ENCODE measurements around the gene EPX.

EPX gene

GRCh38 chr17:58153046-58153445 is 39.5 kb upstream of the EPX start:
- no peak for TF ChIP-seq CTCF (IDR thresholded peaks at IDR 0.05; ENCODE audit: low read depth, low read length, missing control alignments)
- no peak overlapping the region for H3K4me3 ChIP-seq (ENCODE audit: low read depth, low read length)
- in situ Hi-C loops (cut with HindIII; ENCODE audit: low pct_ligation_motif_present, low sequenced_read_pairs) = no loop called here
- H3K27ac ChIP-seq = no peak overlapping the region
- no peaks in the 10 kb centered on the region for H3K36me3 ChIP-seq (replicated peaks)
- H3K27me3 ChIP-seq (replicated peaks) = peaks cover 12% of the 10 kb centered on the region
- DNase-seq = no peak

- Histone ChIP-seq H3K36me3 (replicated peaks) (no peaks in the 10 kb centered on the region), H3K27me3 (replicated peaks) (peaks cover 11% of the 10 kb centered on the region), H3K4me3 (ENCODE audit: low read depth, low read length) (no peak overlapping the region), H3K27ac (no peak overlapping the region)
- DNase-seq = no peak
- no peak for TF ChIP-seq CTCF (IDR thresholded peaks at IDR 0.05; ENCODE audit: low read depth, low read length, missing control alignments)
- in situ Hi-C loops (cut with HindIII; ENCODE audit: low pct_ligation_motif_present, low sequenced_read_pairs) = no loop called here
These were observed 38.9 kb upstream of the EPX start for GRCh38 chr17:58153671-58154070.

- Histone ChIP-seq H3K27me3 (replicated peaks) (peaks cover 13% of the 10 kb centered on the region), H3K36me3 (replicated peaks) (no peaks in the 10 kb centered on the region), H3K27ac (no peak overlapping the region), H3K4me3 (ENCODE audit: low read depth, low read length) (peak overlapping the region; percentile 17)
- no peak for DNase-seq
- TF ChIP-seq CTCF (IDR thresholded peaks at IDR 0.05; ENCODE audit: low read depth, low read length, missing control alignments) = no peak
- in situ Hi-C loops (cut with HindIII; ENCODE audit: low pct_ligation_motif_present, low sequenced_read_pairs) = no loop called here
These were observed 35.4 kb upstream of the EPX start for GRCh38 chr17:58156839-58157803.

GRCh38 chr17:58158181-58158580 is 34.3 kb upstream of the EPX start:
- TF ChIP-seq CTCF (IDR thresholded peaks at IDR 0.05; ENCODE audit: low read depth, low read length, missing control alignments) = no peak
- Histone ChIP-seq H3K36me3 (replicated peaks) (no peaks in the 10 kb centered on the region), H3K27ac (no peak overlapping the region), H3K4me3 (ENCODE audit: low read depth, low read length) (no peak overlapping the region), H3K27me3 (replicated peaks) (peaks cover 13% of the 10 kb centered on the region)
- in situ Hi-C loops (cut with HindIII; ENCODE audit: low pct_ligation_motif_present, low sequenced_read_pairs) = no loop called here
- no peak for DNase-seq

GRCh38 chr17:58161566-58161965 is 31.0 kb upstream of the EPX start:
- no peak overlapping the region for H3K4me3 ChIP-seq (ENCODE audit: low read depth, low read length)
- no peak overlapping the region for H3K27ac ChIP-seq
- H3K36me3 ChIP-seq (replicated peaks) = no peaks in the 10 kb centered on the region
- in situ Hi-C loops (cut with HindIII; ENCODE audit: low pct_ligation_motif_present, low sequenced_read_pairs) = no loop called here
- DNase-seq = no peak
- TF ChIP-seq CTCF (IDR thresholded peaks at IDR 0.05; ENCODE audit: low read depth, low read length, missing control alignments) = no peak
- H3K27me3 ChIP-seq (replicated peaks) = peaks cover 10% of the 10 kb centered on the region
